NK-92 treated with Interleukin-12 subunit alpha and Interleukin-12 subunit beta, amount 100 ng/mL, for 24 hours (cell line): ENCODE data around the gene SPSB4.

Experiments
- DNase-seq: peaks from one replicate; lab custom pipeline; 2025; lab: John Stamatoyannopoulos, UW

The SPSB4 gene

GRCh38 chr3:141152801-141153678, 101.9 kb downstream of the SPSB4 start:
- no peak for DNase-seq

GRCh38 chr3:141153679-141153966, 102.5 kb downstream of the SPSB4 start:
- no peak for DNase-seq

DNA sequence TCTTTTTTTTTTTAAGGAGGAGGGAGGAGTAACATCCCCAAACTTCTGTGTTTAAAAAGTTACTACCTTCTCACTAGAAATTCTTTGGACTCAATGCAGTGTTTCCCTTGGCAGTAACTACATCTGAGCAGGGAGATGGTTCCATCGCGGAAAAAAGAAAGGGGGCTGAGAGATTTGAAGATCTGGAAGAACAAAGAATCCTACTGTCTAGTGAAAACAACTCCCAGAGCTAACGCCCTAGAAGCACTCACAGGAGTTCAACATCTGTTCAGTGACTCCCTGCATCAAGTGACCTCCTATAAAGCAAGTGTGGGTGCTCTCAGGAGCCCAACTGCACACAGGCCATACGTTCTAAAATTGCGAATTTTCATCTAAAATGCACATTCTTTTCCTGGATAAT, 113.7 kb downstream of the SPSB4 start:
- no peak for DNase-seq

DNA sequence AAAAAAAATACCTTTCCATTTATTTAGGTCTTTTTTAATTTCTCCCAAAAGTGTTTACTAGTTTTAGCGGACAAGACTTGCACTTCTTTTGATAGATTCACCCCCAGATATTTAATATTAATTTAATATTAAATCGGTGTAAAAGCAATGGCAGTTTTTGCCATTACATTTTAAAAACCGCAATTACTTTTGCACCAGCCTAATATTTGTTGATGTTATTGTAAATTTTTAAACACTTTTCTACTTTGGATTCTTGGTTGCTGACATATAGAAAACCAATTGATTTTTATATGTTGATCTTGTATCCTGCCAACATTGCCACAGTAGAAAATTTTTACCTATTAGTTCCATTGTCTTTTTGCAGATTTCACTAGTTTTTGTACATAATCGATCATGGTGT, 116.5 kb downstream of the SPSB4 start:
- no peak for DNase-seq

- DNase-seq, result no peak
Measured at GRCh38 chr3:141170678-141171295, 119.6 kb downstream of the SPSB4 start.

- no peak for DNase-seq
Measured at GRCh38 chr3:141174674-141175073, 123.5 kb downstream of the SPSB4 start.

DNA sequence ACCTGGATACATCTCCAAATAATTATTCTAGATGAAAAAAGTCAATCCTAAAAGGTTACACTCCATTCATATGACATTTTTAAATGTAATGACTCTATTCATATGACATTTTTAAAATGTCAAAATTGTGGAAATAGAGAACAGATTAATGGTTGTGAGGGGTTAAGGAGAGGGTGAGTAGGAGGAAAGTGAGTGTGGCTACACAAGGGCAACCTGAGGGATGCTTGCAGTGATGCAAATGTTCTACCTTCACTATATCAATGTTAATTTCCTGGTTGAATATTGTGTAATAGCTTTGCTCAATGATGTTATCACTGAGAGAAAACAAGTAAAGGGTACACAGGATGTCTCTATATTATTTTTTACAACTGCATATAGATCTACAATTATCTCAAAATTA, 125.6 kb downstream of the SPSB4 start:
- DNase-seq, result no peak

GRCh38 chr3:141178026-141178425, 126.9 kb downstream of the SPSB4 start:
- DNase-seq, result no peak

GRCh38 chr3:141178551-141178950, 127.4 kb downstream of the SPSB4 start:
- DNase-seq, result no peak

GRCh38 chr3:141179983-141180382, 128.8 kb downstream of the SPSB4 start:
- DNase-seq, result no peak

DNA sequence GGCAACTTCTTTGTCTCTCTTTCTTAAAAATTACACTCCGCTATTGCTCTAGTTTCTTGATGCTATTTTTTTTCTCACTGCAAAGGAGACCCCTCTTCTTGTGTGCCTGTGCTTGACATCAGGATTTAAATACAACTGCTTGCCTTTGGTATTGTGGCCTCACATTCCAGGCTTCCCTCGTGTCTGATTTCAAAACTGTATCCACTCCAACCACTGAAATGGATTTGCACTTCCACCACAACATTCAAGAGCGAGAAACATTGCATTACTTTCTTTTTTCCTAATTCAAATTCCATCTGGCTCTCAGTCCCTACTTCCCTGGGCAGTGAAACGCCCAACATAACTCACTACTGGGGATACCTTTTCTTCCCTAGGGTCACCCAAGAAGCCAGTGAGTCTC, 130.0 kb downstream of the SPSB4 start:
- no peak for DNase-seq

DNA sequence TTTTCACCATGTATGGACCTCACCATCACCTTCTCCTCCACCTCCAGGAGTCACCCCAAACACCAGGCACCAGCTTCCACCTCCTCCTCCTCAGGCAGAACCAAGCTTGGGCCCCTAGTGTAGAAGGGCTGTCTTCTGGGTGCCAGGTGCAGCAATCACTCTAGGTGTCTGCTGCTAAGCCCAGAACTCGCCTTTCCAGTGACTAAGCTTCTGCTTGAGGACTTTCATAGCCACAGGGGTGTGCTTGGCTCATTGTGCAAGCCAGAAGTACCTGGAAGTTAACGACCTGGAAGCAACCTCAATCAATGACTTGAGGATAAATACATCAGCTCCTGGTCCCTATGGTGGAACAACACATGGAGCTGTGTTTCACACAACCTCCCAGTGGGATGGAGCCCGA, 130.7 kb downstream of the SPSB4 start:
- no peak for DNase-seq

DNA sequence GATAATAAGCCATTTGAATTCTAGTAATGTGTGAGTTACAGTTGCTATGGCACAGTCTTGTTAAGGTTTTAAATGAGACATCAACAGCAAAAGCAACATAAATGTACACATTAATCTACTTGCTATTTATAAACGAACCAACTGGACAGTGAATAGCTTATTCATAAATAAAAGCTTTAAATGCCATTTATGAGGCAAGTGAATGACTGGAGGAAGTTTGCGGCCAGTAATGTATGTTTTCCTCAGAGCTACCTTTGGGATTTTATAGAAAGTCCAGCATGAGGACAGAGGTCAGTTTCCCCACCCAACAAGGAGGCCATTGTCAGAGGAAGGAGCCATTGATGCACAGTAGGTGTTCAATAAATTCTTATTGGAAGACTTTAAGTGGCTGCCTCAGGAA, 132.5 kb downstream of the SPSB4 start:
- no peak for DNase-seq

DNA sequence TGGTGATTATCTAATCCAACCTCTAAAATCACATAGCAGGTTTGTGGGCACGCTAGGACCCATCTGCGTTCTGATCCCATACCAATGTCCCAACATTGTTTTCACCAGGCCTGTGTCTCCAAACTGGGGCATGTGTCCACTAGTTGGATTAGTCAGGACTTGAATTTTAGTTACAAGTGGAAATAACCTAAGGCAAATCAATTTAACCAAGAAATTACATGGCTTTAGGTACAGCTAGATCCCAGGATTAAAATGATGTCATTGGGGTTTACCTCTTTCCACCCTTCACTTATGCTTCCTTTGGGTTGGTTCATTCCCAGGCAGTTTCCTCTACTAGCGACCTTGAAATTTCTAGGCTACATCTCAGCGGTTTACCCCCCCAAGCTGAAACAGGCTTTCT, 133.3 kb downstream of the SPSB4 start:
- no peak for DNase-seq

- no peak for DNase-seq
Measured at GRCh38 chr3:141191097-141191749, 140.1 kb downstream of the SPSB4 start.

DNA sequence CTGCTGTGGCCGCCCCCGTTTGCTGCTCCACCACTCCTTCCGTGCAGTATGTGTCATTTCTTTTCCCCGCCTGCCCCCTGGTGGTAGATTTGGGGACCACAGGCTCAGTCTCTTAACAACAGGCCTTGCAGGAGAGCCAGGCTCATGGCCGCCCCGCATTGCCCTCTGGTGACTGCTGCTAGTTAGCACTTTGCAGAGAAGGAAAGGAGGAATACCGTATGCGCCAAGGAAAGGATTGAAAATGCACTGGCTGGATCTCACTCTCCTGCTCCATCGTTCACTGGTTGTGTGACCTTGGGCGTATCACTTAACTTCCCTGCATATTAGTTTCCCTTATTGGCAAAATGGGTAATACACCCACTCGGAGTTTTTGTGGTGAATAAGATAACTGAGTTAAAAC, 141.2 kb downstream of the SPSB4 start:
- peak; percentile 87 for DNase-seq

- DNase-seq, result no peak
Measured at GRCh38 chr3:141193066-141193830, 142.1 kb downstream of the SPSB4 start.
